GM12873 (cell line): ENCODE measurements around the gene SIPA1L3.

Experiments
- TF ChIP-seq, protein P1 (sequence below): IDR thresholded peaks from 2 replicates; pipeline ENCODE4 v1.5.1; 2012; ENCODE audit warnings: low read depth, mild to moderate bottlenecking, moderate library complexity, low read length, control low read depth; ENCODE audit not compliant: insufficient read depth; ENCODE audit errors: missing control alignments

Gene SIPA1L3

DNA sequence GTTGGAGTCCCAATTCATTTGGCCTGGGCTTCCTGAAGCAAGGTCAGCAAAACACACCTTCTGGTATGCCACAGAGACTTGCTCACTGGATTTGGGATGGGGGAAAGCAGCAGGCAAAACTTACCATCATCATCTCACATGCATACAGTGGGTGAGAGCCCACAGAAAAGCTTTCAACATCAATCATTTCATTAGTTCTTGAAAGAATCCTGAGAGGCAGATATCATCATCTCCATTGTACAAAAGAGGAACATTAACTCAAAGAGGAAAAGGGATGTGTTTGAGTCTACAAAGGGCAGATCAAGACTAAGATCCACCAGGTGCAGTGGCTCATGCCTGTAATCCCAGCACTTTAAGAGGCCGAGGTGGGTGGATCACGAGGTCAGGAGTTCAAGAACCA lies 7.0 kb upstream of the SIPA1L3 start:
- TF ChIP-seq, protein P1, sequence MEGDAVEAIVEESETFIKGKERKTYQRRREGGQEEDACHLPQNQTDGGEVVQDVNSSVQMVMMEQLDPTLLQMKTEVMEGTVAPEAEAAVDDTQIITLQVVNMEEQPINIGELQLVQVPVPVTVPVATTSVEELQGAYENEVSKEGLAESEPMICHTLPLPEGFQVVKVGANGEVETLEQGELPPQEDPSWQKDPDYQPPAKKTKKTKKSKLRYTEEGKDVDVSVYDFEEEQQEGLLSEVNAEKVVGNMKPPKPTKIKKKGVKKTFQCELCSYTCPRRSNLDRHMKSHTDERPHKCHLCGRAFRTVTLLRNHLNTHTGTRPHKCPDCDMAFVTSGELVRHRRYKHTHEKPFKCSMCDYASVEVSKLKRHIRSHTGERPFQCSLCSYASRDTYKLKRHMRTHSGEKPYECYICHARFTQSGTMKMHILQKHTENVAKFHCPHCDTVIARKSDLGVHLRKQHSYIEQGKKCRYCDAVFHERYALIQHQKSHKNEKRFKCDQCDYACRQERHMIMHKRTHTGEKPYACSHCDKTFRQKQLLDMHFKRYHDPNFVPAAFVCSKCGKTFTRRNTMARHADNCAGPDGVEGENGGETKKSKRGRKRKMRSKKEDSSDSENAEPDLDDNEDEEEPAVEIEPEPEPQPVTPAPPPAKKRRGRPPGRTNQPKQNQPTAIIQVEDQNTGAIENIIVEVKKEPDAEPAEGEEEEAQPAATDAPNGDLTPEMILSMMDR: no peak

DNA sequence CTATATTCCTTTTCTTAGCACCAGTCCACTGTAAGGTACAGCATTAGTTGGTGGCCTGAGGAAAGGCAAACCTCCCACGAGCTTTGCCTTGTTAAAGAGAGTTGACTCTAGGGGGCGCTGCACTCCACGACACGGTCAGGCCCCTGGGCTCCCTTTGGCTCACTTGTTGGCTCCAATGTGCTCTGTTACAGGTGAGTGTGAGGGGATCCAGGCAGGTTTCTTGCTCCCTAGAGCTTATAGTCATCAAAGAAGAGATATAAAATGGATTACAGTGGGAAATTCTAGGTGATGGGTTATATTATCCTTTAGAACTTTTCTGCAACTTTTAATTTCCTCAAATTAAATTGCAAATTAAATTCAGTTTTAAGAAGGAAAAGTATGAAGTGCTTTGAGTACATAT lies 4.3 kb upstream of the SIPA1L3 start:
- TF ChIP-seq, protein P1: peak; percentile 87

DNA sequence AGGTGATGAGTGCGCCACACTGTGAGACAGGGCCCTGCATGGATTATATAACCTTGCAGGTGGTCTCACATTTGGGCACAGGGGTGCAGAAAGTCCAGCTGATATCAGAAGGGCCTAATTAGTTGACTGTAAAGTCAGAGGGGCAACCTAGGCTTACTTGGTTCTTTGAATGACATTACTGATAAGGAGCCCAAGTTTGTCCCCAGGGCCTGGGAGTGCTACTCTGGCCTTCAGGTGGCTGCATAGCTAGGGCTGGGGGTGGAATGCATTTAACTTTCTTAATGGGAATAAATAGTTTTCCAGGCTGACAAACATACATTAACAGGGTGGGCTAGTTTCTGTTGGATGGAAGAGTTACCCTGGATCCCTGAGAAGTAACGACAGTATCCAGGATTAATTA lies 3.9 kb upstream of the SIPA1L3 start:
- TF ChIP-seq, protein P1: no peak

DNA sequence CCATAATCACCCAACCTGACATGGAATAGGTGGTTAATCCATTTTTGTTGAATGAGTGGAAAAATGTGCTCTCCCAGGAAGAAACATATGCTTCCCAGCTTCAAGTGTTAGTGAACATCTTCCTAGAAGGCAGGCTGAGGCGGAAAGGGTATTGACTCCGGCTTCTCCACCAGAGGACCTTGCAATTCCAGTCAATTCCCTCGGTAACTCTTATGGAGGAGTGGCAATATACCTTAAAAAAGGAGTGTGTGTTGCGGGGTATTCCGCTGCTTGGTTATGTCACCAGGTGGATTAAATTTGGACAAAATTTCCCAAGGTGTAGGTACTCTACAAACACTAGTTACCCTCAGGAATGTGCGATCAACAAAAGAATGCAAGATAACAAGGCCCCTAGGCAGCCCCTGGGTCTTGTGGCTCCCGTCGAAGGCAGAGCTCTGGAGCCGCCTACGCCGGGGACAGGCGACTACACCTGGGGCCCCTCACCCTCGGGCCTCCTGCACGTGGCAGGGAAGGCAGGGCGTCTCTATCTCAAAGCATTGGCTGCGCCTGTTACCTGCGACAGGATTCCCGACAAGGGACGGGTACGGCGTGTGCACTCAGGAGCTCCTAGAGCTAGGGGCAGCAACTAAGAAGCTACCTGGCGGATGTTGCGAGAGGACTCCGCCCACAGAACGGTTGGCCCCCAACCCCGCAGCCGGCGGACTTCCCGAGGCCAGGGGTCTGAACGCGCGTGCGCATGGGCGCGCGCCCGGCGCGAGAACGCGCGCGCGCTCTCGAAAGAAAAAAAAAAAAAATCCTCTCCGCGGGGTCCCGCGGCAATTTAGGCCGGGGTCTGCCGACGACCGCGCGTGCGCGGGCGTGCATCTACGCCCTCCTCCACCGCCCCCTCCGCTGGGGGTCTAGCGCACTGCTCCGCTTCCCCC lies 801 bp upstream of the SIPA1L3 start, which contains the start of gene WDR87:
Gene WDR87 (minus strand): TSS at position 649 of the 923 bp plus-strand sequence. CDS start 8,355 bp downstream, outside the sequence.
- TF ChIP-seq, protein P1: no peak

DNA sequence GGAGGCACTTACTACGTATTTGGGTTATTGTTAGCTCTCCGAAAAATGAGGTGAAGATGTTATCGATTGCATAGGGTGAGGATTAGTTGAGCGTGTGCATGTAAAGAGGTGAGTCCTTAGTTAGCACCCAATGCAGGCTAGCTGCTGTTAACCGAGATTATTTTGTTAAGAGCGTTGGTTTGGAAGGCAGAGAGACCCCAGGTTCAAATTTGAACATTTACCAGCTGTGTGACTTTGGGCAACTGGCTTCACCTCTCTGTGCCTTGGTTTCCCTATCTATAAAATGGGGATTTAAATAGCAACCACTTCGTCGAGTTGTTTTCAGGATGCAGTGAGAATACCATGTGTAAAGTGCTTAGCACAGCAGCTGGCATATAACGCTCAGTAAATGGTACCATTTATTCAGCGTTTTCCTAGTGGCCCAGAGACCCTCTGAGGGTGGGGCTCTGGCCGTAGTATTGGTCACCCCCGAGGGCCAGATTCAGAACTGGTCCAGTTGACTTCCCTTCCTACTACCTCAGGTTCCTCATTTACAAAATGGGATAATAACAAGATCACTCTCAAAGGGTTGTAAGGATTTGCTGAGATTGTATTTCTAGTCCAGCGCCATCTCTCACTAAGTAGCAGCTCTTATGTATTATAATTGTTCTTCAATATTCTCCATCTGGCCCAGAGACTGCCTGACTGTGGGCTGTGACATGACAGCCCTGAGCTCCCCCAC lies 887 bp downstream of the SIPA1L3 start:
- TF ChIP-seq, protein P1: no peak

DNA sequence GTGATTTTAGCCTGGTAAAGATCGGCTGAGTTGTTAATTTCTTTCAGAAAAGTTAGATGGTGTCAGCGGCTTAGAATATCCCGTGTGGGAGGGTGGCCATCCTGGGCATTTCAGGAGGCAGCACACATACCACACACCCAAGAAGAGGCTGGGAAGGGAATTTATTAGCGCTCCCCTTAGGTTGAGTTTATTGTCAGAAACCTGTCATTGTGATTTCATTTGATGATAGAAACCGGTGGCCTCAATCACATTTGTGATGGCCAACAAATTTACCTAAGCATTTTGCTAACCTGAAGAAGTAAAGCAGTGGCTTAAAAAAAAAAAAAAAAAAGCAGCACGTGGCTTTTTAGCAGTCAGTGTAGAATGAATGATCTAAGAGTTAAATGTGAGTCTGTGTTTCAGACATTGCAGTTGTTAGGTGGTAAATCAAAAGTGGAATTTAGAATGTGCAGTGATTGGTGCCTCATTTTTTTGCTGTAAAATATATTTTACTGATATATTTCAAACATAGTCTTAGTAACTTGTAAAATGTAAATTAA lies 2.7 kb downstream of the SIPA1L3 start:
- TF ChIP-seq, protein P1: no peak

DNA sequence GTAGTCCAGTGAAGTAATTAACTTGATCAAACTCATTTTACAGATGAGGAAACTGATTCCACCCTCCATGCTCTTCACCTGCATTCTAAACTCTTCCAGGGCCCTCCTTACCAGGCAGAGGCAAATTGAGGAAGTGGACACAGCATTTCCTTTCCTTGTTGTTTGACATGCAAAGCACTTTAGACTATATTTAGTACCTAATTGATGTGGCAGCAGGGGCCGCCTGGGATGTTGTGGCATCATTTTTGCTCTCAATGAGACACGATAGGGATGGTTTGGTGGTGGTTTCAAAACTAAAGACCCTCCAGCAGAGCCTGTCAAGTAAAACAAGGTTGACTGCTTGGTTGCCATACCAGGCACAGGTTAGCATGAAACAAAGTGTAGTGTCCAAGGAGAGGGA lies 7.9 kb downstream of the SIPA1L3 start:
- TF ChIP-seq, protein P1: no peak
